ENCODE results near the gene MANEAL. TPM values are rescaled to one million over a fixed set of nuclear protein-coding genes. Genes with fewer than 3 reads are reported as not detected.

Gene MANEAL
- total and polyA plus RNA-seq, 2 of the 13 experiments (the other 11 are each of a cell fraction or from before 2014, with no cell fraction given) = 20.8 to 26.4 TPM

- TF ChIP-seq ZBTB10 (CRISPR knock-in tag; IDR thresholded peaks at IDR 0.05; ENCODE audit: borderline replicate concordance) = no peak
- no peak for TF ChIP-seq ZNF710 (CRISPR knock-in tag; IDR thresholded peaks at IDR 0.05; ENCODE audit: borderline replicate concordance)
- no peak for TF ChIP-seq KLF11 (CRISPR knock-in tag; IDR thresholded peaks at IDR 0.05)
- TF ChIP-seq GFI1 (CRISPR knock-in tag; IDR thresholded peaks at IDR 0.05; ENCODE audit: borderline replicate concordance) = 0 out of 2 replicates have a peak, but pooled peaks have one; percentile 5
- no peak for TF ChIP-seq GMEB1 (CRISPR knock-in tag; IDR thresholded peaks at IDR 0.05; ENCODE audit: borderline replicate concordance)
- peak; percentile 18; the same call in 1 of the 2 replicates for TF ChIP-seq SALL1 (CRISPR knock-in tag; IDR thresholded peaks at IDR 0.05)
- TF ChIP-seq MYC (CRISPR knock-in tag; IDR thresholded peaks at IDR 0.05; ENCODE audit: borderline replicate concordance) = peak; percentile 14; the same call in 1 of the 2 replicates
- TF ChIP-seq RAD21 (CRISPR knock-in tag; IDR thresholded peaks at IDR 0.05) = peak; percentile 11; the same call in 1 of the 2 replicates
- TF ChIP-seq ETV5 (CRISPR knock-in tag; IDR thresholded peaks at IDR 0.05; ENCODE audit: borderline replicate concordance) = no peak
- no peak for TF ChIP-seq TOPORS (CRISPR knock-in tag; IDR thresholded peaks at IDR 0.05)
- TF ChIP-seq ZNF501 (CRISPR knock-in tag; IDR thresholded peaks at IDR 0.05) = 0 out of 2 replicates have a peak, but pooled peaks have one; percentile 27
- peak; percentile 26; the same call in 1 of the 2 replicates for TF ChIP-seq ZNF782 (CRISPR knock-in tag; IDR thresholded peaks at IDR 0.05; ENCODE audit: borderline replicate concordance)
- TF ChIP-seq GATA4 (IDR thresholded peaks at IDR 0.05; ENCODE audit: borderline replicate concordance, low read depth) = no peak
- no peak for TF ChIP-seq SP140L (CRISPR knock-in tag; IDR thresholded peaks at IDR 0.05; ENCODE audit: borderline replicate concordance)
- no peak for TF ChIP-seq NFRKB (IDR thresholded peaks at IDR 0.05)
- TF ChIP-seq, protein P1, sequence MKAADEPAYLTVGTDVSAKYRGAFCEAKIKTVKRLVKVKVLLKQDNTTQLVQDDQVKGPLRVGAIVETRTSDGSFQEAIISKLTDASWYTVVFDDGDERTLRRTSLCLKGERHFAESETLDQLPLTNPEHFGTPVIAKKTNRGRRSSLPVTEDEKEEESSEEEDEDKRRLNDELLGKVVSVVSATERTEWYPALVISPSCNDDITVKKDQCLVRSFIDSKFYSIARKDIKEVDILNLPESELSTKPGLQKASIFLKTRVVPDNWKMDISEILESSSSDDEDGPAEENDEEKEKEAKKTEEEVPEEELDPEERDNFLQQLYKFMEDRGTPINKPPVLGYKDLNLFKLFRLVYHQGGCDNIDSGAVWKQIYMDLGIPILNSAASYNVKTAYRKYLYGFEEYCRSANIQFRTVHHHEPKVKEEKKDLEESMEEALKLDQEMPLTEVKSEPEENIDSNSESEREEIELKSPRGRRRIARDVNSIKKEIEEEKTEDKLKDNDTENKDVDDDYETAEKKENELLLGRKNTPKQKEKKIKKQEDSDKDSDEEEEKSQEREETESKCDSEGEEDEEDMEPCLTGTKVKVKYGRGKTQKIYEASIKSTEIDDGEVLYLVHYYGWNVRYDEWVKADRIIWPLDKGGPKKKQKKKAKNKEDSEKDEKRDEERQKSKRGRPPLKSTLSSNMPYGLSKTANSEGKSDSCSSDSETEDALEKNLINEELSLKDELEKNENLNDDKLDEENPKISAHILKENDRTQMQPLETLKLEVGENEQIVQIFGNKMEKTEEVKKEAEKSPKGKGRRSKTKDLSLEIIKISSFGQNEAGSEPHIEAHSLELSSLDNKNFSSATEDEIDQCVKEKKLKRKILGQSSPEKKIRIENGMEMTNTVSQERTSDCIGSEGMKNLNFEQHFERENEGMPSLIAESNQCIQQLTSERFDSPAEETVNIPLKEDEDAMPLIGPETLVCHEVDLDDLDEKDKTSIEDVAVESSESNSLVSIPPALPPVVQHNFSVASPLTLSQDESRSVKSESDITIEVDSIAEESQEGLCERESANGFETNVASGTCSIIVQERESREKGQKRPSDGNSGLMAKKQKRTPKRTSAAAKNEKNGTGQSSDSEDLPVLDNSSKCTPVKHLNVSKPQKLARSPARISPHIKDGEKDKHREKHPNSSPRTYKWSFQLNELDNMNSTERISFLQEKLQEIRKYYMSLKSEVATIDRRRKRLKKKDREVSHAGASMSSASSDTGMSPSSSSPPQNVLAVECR (CRISPR knock-in tag; IDR thresholded peaks at IDR 0.05; ENCODE audit: borderline replicate concordance) = peak; percentile 23; the same call in 1 of the 2 replicates
- 0 out of 2 replicates have a peak, but pooled peaks have one; percentile 12 for TF ChIP-seq ZNF768 (CRISPR knock-in tag; IDR thresholded peaks at IDR 0.05)
These were observed 15.0 kb downstream of the MANEAL start (continued) for GRCh38 chr1:37808369-37809319.

Data from HepG2 (cell line).